NCI-H2107 treated with DMSO at 0.1 percent for 48 hours (cell line): Measurements from ENCODE around the gene CBX6.

ENCODE experiments used
- DNase-seq: peaks from one replicate; lab custom pipeline; 2025; ENCODE audit not compliant: unreplicated experiment; lab: John Stamatoyannopoulos, UW

CBX6 gene

GRCh38 chr22:38841211-38841610 is 30.8 kb downstream of the CBX6 start:
- no peak for DNase-seq

- DNase-seq: no peak
Measured at GRCh38 chr22:38840129-38840528, 31.9 kb downstream of the CBX6 start.

GRCh38 chr22:38839686-38840085 is 32.3 kb downstream of the CBX6 start:
- no peak for DNase-seq

- no peak for DNase-seq
Measured at GRCh38 chr22:38837414-38837928, 34.5 kb downstream of the CBX6 start.

- no peak for DNase-seq
Measured at GRCh38 chr22:38835888-38836301, 36.1 kb downstream of the CBX6 start.

- no peak for DNase-seq
Measured at GRCh38 chr22:38834991-38835390, 37.0 kb downstream of the CBX6 start.

GRCh38 chr22:38834215-38834953 is 37.6 kb downstream of the CBX6 start:
- no peak for DNase-seq

- no peak for DNase-seq
Measured at GRCh38 chr22:38833061-38833460, 39.0 kb downstream of the CBX6 start.

- no peak for DNase-seq
Measured at GRCh38 chr22:38832005-38832978, 39.7 kb downstream of the CBX6 start.

GRCh38 chr22:38831166-38831945 is 40.7 kb downstream of the CBX6 start:
- DNase-seq: no peak

GRCh38 chr22:38830845-38831108 is 41.2 kb downstream of the CBX6 start:
- DNase-seq: no peak

GRCh38 chr22:38830026-38830844 is 41.8 kb downstream of the CBX6 start:
- no peak for DNase-seq

- no peak for DNase-seq
Measured at GRCh38 chr22:38829485-38829884, 42.5 kb downstream of the CBX6 start.

- no peak for DNase-seq
Measured at GRCh38 chr22:38828616-38829205, 43.3 kb downstream of the CBX6 start.

- no peak for DNase-seq
Measured at GRCh38 chr22:38828191-38828590, 43.8 kb downstream of the CBX6 start.

GRCh38 chr22:38827510-38827909 is 44.5 kb downstream of the CBX6 start:
- no peak for DNase-seq

GRCh38 chr22:38826801-38827200 is 45.2 kb downstream of the CBX6 start:
- DNase-seq: no peak

GRCh38 chr22:38826386-38826785 is 45.6 kb downstream of the CBX6 start:
- no peak for DNase-seq

- DNase-seq: no peak
Measured at GRCh38 chr22:38824585-38824984, 47.4 kb downstream of the CBX6 start.

- no peak for DNase-seq
Measured at GRCh38 chr22:38823637-38824036, 48.4 kb downstream of the CBX6 start.
